ENCODE measurements around the gene NXN.
A peak's percentile ranks its signal among the peaks of the same experiment; 100 is the strongest.

Gene NXN

DNA sequence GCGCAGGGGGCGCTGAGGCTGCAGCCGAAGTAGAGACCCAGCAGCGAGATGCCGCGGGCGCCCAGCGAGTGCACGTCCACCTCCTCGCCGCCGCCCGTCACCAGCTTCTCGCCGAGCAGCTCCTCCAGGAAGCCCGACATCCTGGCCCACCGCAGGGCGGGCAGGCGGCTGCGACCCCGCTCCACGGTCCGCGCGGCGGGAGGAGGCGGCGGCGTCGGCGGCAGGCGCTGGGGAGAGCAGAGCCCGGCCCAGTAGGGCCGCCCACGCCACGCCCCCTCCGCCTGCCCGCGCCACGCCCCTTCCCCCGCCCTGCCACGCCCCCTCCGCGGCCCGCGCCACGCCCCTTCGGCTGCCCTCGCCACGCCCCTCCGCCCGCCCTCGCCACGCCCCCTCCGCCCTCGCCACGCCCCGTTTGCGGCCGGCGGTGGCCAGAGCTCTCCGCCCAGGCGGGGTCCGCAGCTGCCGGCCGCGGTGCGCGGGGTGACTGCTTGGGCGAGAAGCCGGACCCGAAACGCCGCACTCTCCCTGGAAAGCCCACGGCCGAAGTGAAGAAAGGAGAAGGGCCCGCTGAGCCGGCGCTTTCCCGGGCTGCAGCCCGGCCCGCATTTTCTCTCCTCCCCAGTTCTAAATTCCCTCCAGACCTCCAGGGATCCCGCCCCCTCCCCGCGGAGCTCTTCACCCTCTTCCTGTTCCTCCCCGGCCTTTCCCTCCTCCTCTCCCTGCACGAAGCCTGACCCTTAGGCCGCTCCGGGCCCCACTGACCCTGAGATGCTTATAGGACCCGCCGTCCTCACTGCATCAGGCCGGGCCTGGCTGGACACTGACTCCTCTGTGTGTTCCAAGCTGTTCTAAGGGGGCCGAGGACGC lies at the start of gene NXN:
TSS of gene NXN (minus strand) at position 238 of the 867 bp plus-strand sequence.
- peak in 1 of 2 experiments; percentile 30 for DNase-seq

DNA sequence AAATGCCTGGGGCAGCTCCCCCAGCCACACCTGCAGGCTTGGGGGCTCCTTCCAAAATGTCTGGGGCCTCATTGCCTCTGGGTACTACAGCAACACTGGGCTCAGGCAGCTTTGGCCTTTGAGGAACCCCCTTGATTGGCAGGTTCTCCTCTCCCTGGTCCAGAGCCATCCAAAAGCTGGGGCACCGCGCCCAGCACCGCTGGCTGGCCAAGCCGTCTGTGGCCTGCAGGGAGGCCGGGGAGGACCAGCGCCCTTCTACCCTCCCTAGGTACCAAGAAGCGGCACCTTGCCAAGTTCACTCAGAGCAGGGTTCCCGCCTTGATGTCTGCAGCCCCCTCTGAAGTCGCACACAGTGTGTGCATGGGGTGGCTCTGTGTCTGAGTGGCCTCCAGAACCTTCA lies 47.5 kb upstream of the NXN start:
- no peak for DNase-seq

GRCh38 chr17:1026599-1026975 lies 47.0 kb upstream of the NXN start:
- DNase-seq: no peak

GRCh38 chr17:1025733-1026598 lies 46.4 kb upstream of the NXN start:
- DNase-seq: no peak

DNA sequence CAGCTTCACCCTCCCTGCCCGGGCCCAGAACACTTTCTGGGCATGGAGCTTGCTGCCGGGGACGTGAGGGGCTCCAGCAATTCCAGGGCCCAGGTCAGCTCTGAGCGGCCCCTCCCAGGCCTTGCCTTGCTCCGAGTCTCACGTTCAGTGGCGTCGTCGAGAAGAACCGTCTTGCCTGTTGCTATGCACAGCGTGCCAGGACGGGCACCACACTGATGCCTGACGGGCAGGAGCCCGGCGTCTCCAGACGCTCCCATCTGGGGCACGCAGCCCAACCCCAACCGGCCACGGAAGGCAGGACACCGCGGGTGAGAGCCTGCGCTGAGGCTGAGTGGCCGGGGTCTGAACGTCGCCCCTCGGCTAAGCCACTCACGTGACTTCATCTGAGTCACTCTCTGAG lies 44.5 kb upstream of the NXN start:
- DNase-seq: no peak

- no peak for DNase-seq
Measured at GRCh38 chr17:1022278-1023024, 42.9 kb upstream of the NXN start.

DNA sequence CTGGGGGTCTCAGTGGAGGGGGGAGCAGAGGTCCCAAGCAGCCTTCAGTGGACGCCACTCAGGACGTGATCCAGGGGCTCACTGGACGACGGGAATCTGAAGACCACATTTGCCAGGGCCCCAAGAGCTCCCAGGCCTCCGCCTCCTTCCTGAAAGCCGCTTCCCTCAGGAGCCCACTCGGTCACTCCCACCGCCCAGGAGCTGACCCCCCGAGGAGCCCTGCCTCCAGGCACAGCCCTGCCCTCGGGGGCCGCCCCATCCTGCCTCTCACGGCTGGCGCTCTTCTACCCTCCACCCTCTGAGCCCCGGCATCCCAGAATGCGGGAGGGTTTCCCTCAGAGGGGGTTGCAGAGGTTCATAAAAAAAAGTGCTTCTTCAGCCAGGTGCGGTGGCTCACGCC lies 41.6 kb upstream of the NXN start:
- DNase-seq: no peak

GRCh38 chr17:1019451-1019850 lies 39.9 kb upstream of the NXN start:
- DNase-seq: no peak

- DNase-seq: no peak
Measured at GRCh38 chr17:1018547-1018946, 39.0 kb upstream of the NXN start.

GRCh38 chr17:1013729-1014090 lies 34.1 kb upstream of the NXN start:
- no peak for DNase-seq

GRCh38 chr17:1012823-1013728 lies 33.5 kb upstream of the NXN start:
- DNase-seq: no peak

- peak in 1 of 2 experiments; percentile 11 for DNase-seq
Measured at GRCh38 chr17:1011760-1012735, 32.5 kb upstream of the NXN start.

DNA sequence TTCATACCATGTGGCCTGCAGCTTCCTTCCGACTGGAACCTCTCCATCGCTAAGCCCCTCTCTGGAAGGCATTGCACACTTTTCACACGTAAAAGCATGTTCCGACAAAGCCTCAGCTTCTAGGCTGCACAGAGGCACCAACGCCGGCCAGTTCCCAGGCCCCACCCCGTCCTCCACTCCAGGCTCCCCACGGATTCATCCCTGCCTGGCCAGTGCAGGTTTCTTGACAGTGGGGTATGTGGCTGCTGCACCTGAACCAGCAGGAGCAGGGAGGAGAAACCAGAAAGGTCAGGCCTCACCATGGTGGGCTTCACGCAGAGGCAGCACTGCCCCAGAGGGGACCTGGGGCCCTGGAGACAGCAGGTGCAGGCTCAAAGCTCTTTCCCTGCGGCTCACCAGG lies 31.6 kb upstream of the NXN start:
- DNase-seq: no peak

GRCh38 chr17:1010586-1010985 lies 31.0 kb upstream of the NXN start:
- no peak for DNase-seq

DNA sequence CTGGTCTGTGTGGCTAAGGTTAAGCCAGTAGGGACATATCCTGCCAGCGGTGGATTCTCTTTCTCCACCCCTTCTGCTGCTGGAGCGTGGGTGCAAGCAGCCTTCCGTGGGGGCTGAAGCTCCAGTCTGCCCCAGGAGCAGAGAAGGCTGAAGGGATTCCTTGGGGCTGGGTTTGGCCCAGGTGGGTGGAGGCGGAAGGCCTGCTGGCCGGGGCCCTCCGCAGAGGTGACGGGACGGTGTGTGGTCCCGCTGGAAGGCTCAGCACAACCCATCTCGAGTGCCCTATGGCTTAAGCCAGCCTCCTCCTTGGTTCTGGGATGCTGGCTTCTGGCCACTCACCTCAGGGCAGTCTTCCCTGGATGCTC lies 30.5 kb upstream of the NXN start:
- no peak for DNase-seq

GRCh38 chr17:1009229-1010085 lies 29.9 kb upstream of the NXN start:
- DNase-seq: no peak

GRCh38 chr17:1008008-1008761 lies 28.6 kb upstream of the NXN start:
- DNase-seq: no peak

- DNase-seq: no peak
Measured at GRCh38 chr17:1007310-1008007, 27.9 kb upstream of the NXN start.

DNA sequence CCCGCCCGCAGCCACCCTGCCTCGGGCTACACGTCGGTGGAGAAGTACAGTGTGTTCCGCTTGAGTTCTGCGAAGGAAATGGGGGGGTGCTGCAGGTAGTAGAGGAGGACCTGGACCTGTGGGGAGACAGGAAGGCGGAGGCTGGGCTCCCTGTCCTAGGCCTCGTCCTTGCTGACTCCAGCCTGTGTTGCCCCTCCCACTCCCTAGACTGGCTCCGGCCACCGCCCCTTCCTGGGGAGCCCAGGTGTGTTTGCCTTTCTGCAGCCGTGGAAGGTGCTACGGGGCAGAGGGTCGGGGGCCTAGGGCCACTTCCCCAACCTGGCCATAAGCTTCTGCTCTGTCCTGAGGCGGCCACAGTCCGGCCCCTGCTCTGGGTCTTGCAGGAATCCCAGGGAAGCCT lies 26.5 kb upstream of the NXN start:
- DNase-seq: no peak
